IPS DF 19.7 (cell line): ENCODE data around the gene FAM221A.
"Not testable (repeated sequence)": the region's sequence is repeated elsewhere in the genome, so short reads cannot be mapped to it uniquely, and the experiment has no call there.

ENCODE experiments used
- DNase-seq: peaks from one replicate; pipeline ENCODE4 v3.0.0-alpha.2; 2013; ENCODE audit warnings: low read depth, low spot score

The FAM221A gene

GRCh38 chr7:23709081-23709750 lies 29.2 kb downstream of the FAM221A start:
- DNase-seq: no peak

- no peak for DNase-seq
Measured at GRCh38 chr7:23710000-23710399, 30.0 kb downstream of the FAM221A start, which contains the start of gene STK31. Gene STK31, plus strand, starts transcription at chr7:23710219. Its CDS starts 67 bp downstream, at chr7:23710286.

GRCh38 chr7:23712368-23713284 lies 32.6 kb downstream of the FAM221A start:
- no peak for DNase-seq

- DNase-seq: no peak
Measured at GRCh38 chr7:23713285-23714149, 33.5 kb downstream of the FAM221A start.

GRCh38 chr7:23714150-23714464 lies 34.1 kb downstream of the FAM221A start:
- no peak for DNase-seq

GRCh38 chr7:23714579-23714978 lies 34.6 kb downstream of the FAM221A start:
- no peak for DNase-seq

GRCh38 chr7:23715099-23715498 lies 35.1 kb downstream of the FAM221A start:
- no peak for DNase-seq

GRCh38 chr7:23717788-23718187 lies 37.8 kb downstream of the FAM221A start:
- DNase-seq: no peak

- DNase-seq: no peak
Measured at GRCh38 chr7:23721456-23721855, 41.5 kb downstream of the FAM221A start.

GRCh38 chr7:23722587-23723216 lies 42.7 kb downstream of the FAM221A start:
- DNase-seq: not testable (repeated sequence)

- DNase-seq: not testable (repeated sequence)
Measured at GRCh38 chr7:23724113-23724512, 44.1 kb downstream of the FAM221A start.

- DNase-seq: no peak
Measured at GRCh38 chr7:23742051-23742450, 62.1 kb downstream of the FAM221A start.

GRCh38 chr7:23743226-23743625 lies 63.2 kb downstream of the FAM221A start:
- no peak for DNase-seq

GRCh38 chr7:23746629-23747028 lies 66.6 kb downstream of the FAM221A start:
- DNase-seq: no peak

- DNase-seq: no peak
Measured at GRCh38 chr7:23751852-23752251, 71.9 kb downstream of the FAM221A start.
